HG03039 (cell line): Measurements from ENCODE around the gene NUP210.

Experiments used
- ATAC-seq: cut with Tn5 transposase; IDR thresholded peaks from one replicate; pipeline ENCODE4 v1.9.1; 2021; ENCODE audit warnings: mild to moderate bottlenecking, moderate library complexity; ENCODE audit not compliant: unreplicated experiment

Gene NUP210

GRCh38 chr3:13377021-13377420 lies 43.1 kb downstream of the NUP210 start:
- no peak for ATAC-seq

- no peak for ATAC-seq
Measured at GRCh38 chr3:13376091-13376490, 44.0 kb downstream of the NUP210 start.

DNA sequence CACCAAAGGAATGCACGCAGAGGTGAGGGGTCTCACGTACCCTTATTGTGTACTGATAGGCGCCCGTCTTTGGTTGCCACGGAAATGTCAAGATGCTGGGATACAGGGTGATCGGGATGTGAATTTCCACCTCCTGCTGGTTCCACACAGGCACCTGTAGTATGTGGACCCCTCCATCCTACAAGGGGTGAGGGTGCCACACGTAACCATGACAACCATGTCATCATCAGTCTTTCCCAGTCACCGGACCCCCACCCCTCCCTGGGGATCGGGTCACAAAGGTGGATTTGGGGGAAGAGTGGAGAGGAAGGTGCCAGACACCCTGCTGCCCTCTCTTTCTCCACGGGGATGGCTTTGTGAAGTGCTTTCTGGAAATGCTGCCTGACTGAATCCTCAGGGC lies 44.7 kb downstream of the NUP210 start:
- ATAC-seq: no peak

DNA sequence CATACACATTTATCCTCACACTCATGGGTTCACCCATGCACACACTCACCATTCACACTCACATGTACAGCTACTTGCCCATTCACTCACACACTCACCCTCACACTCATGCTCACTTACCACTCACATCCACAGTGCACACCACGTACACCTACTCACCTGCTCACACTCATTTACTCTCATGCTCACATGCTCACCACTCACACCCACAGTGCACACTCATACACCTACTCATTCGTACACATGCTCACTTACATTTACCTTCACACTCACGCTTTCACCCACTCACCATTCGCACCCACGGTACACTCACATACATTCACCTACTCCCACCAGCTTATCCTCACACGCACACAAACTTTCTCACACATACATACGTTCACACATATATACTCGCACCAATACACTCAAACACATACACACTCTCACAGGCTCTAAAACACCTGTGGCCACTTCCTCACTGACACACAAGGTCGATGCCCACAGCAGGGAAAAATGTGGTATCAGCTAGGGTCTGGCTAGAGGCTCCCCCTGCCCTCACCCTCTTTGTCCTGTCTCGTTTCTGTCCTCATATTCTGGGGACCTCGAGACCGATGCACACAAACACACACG lies 46.0 kb downstream of the NUP210 start:
- no peak for ATAC-seq

GRCh38 chr3:13372656-13373055 lies 47.5 kb downstream of the NUP210 start:
- ATAC-seq: no peak

DNA sequence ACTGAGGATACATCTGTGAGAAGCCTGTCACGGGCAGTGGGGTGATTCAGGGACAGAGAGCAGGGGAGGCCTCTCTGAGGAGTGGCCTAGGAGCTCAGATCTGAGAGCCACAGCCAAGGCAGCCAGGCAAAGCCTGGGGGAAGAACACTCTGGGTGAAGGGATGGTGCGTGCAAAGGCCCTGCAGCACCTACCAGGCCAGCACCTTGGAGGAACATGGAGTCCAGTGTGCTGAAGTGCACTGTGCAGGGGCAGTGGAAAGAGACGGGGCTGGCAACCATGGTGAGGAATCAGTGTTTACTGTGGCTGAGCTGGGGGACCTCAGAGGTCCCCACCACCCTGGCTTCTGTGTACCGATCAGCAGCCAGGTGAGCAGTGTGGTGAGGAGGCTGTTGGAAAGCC lies 48.0 kb downstream of the NUP210 start:
- no peak for ATAC-seq

GRCh38 chr3:13371100-13372075 lies 48.7 kb downstream of the NUP210 start:
- no peak for ATAC-seq

GRCh38 chr3:13370609-13371008 lies 49.5 kb downstream of the NUP210 start:
- no peak for ATAC-seq

DNA sequence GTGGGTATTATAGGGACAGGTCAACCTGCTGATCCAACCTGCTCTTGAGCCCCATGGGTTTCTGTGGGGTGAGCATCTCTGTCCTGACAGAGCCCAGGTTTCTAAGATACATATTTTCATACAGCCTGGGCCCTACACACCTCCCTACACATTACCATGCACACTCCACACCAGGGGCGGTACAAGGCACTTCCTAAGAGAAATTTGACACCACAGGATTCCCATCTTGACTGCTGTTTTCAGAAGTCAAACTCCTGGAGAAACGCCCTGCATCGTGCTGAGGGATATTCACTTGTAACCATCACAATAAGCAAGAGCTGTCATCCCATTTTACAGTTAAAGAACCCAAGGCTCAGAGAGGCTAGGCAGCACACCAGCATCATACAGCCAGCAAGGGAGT lies 50.1 kb downstream of the NUP210 start:
- ATAC-seq: no peak

- no peak for ATAC-seq
Measured at GRCh38 chr3:13368834-13369233, 51.3 kb downstream of the NUP210 start.

GRCh38 chr3:13367728-13368127 lies 52.4 kb downstream of the NUP210 start:
- no peak for ATAC-seq

GRCh38 chr3:13365390-13366379 lies 54.4 kb downstream of the NUP210 start:
- ATAC-seq: no peak

- no peak for ATAC-seq
Measured at GRCh38 chr3:13364602-13365271, 55.4 kb downstream of the NUP210 start.

- no peak for ATAC-seq
Measured at GRCh38 chr3:13362551-13362950, 57.6 kb downstream of the NUP210 start.

GRCh38 chr3:13359916-13360315 lies 60.2 kb downstream of the NUP210 start:
- no peak for ATAC-seq

GRCh38 chr3:13358643-13359042 lies 61.5 kb downstream of the NUP210 start:
- ATAC-seq: no peak

- no peak for ATAC-seq
Measured at GRCh38 chr3:13358051-13358450, 62.1 kb downstream of the NUP210 start.

DNA sequence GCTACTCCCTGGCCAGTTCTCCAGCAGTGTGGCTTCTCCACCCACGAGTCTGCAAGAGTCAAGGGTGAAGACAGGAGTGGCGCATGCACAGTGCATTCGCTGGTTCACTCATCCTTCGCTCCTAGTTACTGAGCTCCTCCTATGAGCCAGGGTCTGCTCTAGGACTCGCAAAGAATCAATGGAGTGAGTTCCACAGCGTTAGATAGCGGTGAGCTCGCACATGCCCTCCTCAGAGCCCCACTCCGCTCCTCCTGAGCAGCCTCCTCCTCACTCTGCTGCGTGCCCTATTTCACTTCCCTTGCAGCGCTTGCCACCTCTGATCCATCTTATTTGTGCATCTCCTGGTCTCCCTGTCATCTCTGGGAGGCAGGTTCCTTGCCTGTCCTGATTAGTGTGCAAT lies 63.0 kb downstream of the NUP210 start:
- no peak for ATAC-seq

DNA sequence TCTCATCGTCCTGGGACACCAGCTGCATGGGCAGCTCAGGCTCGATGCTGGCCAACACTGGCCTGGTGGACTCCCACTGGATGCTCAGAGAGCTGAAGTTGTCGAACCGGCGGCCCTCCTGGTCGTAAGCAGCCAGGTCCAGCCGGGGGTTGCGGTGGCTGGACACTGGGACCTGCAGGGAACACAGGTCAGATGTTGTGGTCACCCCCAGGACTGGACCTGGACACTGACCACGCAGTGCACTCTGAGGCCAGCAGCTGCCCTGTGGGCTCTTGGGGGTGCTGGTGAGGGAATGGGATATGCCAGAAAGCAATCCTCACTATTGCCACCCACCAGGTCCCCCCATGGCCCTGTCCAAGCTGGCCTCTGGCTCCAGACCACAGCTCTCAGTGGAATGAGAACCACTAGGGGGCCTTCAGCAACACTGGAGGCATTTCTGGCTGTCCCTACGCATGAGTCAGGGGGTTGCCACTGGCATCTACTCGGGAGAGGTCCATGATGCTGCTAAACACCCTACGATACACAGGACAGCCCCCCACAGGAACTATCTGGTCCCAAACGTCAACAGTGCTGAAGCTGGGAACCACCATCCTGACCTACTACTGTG lies 66.1 kb downstream of the NUP210 start:
- no peak for ATAC-seq

DNA sequence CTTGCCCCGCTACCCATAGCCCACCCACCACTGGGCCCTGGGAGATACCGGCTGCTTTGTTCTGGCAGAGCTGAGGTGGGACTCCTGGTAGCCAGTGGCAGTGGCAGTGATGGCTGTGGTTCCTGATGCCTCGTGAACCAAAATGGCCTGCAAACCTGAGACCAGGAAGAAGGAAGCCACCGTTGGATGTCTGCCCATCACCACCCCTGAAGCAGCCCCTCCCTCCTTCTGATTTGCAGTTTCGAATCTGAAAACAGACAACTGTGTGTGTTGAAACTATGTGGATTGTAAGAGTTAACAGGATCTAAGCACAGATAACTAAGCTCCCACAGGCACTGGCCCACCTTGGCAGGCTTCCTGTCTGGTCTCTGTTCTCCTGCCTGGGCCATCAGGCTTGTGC lies 66.6 kb downstream of the NUP210 start:
- no peak for ATAC-seq
